Keratinocyte (primary cell): ENCODE measurements around the gene SEC16A. TPM values are rescaled to one million over a fixed set of nuclear protein-coding genes. Genes with fewer than 3 reads are reported as not detected.

ENCODE experiments used
- DNase-seq: peaks from one replicate; pipeline ENCODE4 v3.0.0-alpha.2; 2011; ENCODE audit warnings: low read depth, missing footprints, low spot score
- FAIRE-seq: peaks from 2 replicates; lab custom pipeline; 2011; peaks lifted over from hg19 to GRCh38; lab: Jason Lieb, UNC
- H2AFZ ChIP-seq: 2 replicates; pipeline ENCODE4 v1.6.0; 2012; ENCODE audit warnings: low read length, control low read depth, inconsistent platforms; ENCODE audit not compliant: control insufficient read depth
- H3K27ac ChIP-seq: 2 replicates; pipeline ENCODE4 v1.5.1; 2011; ENCODE audit warnings: low read length; ENCODE audit not compliant: control insufficient read depth, insufficient read depth
- H3K27me3 ChIP-seq: 3 replicates; pipeline ENCODE4 v1.6.0; 2011; ENCODE audit warnings: low read length; ENCODE audit not compliant: control insufficient read depth, insufficient read depth; ENCODE audit errors: extremely low read depth
- H3K36me3 ChIP-seq, 2 experiments: 2 replicates in 1 of 2; 3 replicates in 1 of 2; pipeline ENCODE4 v1.5.1; 2011; ENCODE audit warnings: low read length in 2 of 2, mild to moderate bottlenecking in 1 of 2; ENCODE audit not compliant: control insufficient read depth in 2 of 2, insufficient read depth in 2 of 2; ENCODE audit errors: extremely low read depth in 1 of 2
- H3K4me1 ChIP-seq: 3 replicates; pipeline ENCODE4 v1.5.1; 2011; ENCODE audit warnings: low read length; ENCODE audit not compliant: control insufficient read depth, insufficient read depth; ENCODE audit errors: extremely low read depth
- H3K4me2 ChIP-seq: 3 replicates; pipeline ENCODE4 v1.6.0; 2011; ENCODE audit warnings: low read depth, low read length; ENCODE audit not compliant: control insufficient read depth, insufficient read depth; ENCODE audit errors: extremely low read depth
- H3K4me3 ChIP-seq, 3 experiments: fragments of 200-600 bp in 1 of 3; sonication (generic) in 1 of 3; 2 replicates in 2 of 3; 3 replicates in 1 of 3; pipeline ENCODE4 v1.5.1; 2011 to 2016; ENCODE audit warnings: low read length in 3 of 3, mild to moderate bottlenecking in 3 of 3, control low read depth in 2 of 3, inconsistent platforms in 1 of 3, low read depth in 1 of 3, mixed read lengths in 1 of 3, mixed run types in 1 of 3, moderate library complexity in 1 of 3; ENCODE audit not compliant: control insufficient read depth in 2 of 3, insufficient read depth in 2 of 3; ENCODE audit errors: extremely low read depth in 1 of 3
- H3K79me2 ChIP-seq: 2 replicates; pipeline ENCODE4 v1.6.0; 2012; ENCODE audit warnings: low read length; ENCODE audit not compliant: control insufficient read depth, insufficient read depth
- H3K9ac ChIP-seq: 3 replicates; pipeline ENCODE4 v1.6.0; 2011; ENCODE audit warnings: low read length; ENCODE audit not compliant: control insufficient read depth, insufficient read depth; ENCODE audit errors: extremely low read depth
- H3K9me1 ChIP-seq: 3 replicates; pipeline ENCODE4 v1.6.0; 2011; ENCODE audit warnings: low read length; ENCODE audit not compliant: control insufficient read depth, insufficient read depth; ENCODE audit errors: extremely low read depth
- H3K9me3 ChIP-seq: 2 replicates; pipeline ENCODE4 v1.5.1; 2012; ENCODE audit warnings: low read depth, low read length; ENCODE audit not compliant: control insufficient read depth
- H4K20me1 ChIP-seq: 3 replicates; pipeline ENCODE4 v1.6.0; 2011; ENCODE audit warnings: low read length; ENCODE audit not compliant: control insufficient read depth, insufficient read depth; ENCODE audit errors: extremely low read depth
- CTCF ChIP-seq, 3 experiments: IDR thresholded peaks in 1 of 3; conservative IDR thresholded peaks in 1 of 3; optimal IDR thresholded peaks in 1 of 3; 2 replicates in 2 of 3; 3 replicates in 1 of 3; pipeline versions ENCODE3 to v1.5.1; 2011; ENCODE audit warnings: low read length in 3 of 3, mild to moderate bottlenecking in 3 of 3, moderate library complexity in 2 of 3, control low read depth in 1 of 3, inconsistent platforms in 1 of 3; ENCODE audit not compliant: insufficient read depth in 2 of 3; ENCODE audit errors: extremely low read depth in 1 of 3
- EZH2 ChIP-seq: IDR thresholded peaks from one replicate; pipeline ENCODE4 v1.6.1; 2012; ENCODE audit warnings: inconsistent platforms, mild to moderate bottlenecking, low read length, moderate library complexity
- dilution Hi-C: fragments of 300-500 bp; cut with MboI; formaldehyde crosslinking; loops from one replicate; pipeline ENCODE4 v1.7.0; 2020; ENCODE audit warnings: low sequenced_read_pairs; ENCODE audit not compliant: extremely low pct_ligation_motif_present
- polyA plus RNA-seq, 5 experiments: library from polyadenylated mRNA; depleted of rRNA in 3 of 5; stranded (reverse) in 3 of 5; stranded (forward) in 1 of 5; unstranded in 1 of 5; fragments of >200 nt; gene quantifications; 1 replicate in 1 of 5; 2 replicates in 3 of 5; 3 replicates in 1 of 5; pipeline versions ENCODE4 v1.2.1 to v1.2.3, GENCODE V29; 2011 to 2012; ENCODE audit warnings: missing spikeins in 2 of 5, low read depth in 1 of 5, low replicate concordance in 1 of 5

Gene SEC16A
- polyA plus RNA-seq, 1 donor (not counting 4 experiments of a cell fraction or from before 2014, with no cell fraction given): 15.8 TPM

GRCh38 chr9:136466155-136466541, 16.7 kb downstream of the SEC16A start:
- no peaks in the 10 kb centered on the region for H3K9me1 ChIP-seq
- no peaks in the 10 kb centered on the region for H3K4me1 ChIP-seq
- FAIRE-seq (no peak), DNase-seq (no peak)
- no peaks in the 10 kb centered on the region for H3K27me3 ChIP-seq
- no peak overlapping the region for H3K4me3 ChIP-seq
- H3K9me3 ChIP-seq: no peaks in the 10 kb centered on the region
- no peak overlapping the region for H3K27ac ChIP-seq
- no peak for TF ChIP-seq CTCF (optimal IDR thresholded peaks at IDR 0.05 in 1 of 3, IDR thresholded peaks at IDR 0.05 in 1 of 3, conservative IDR thresholded peaks at IDR 0.05 in 1 of 3; ENCODE audit: extremely low read depth in 1 of 3, insufficient read depth in 2 of 3, low read length in 3 of 3)
- TF ChIP-seq EZH2: no peak
- H4K20me1 ChIP-seq: peaks cover 11% of the 10 kb centered on the region
- no peak overlapping the region for H3K9ac ChIP-seq
- H3K79me2 ChIP-seq: peaks cover 35% of the 10 kb centered on the region
- no peak overlapping the region for H3K4me2 ChIP-seq
- dilution Hi-C loops: no loop called here
- no peak overlapping the region for H2AFZ ChIP-seq
- H3K36me3 ChIP-seq: peaks cover 57 to 76% of the 10 kb centered on the region in 2 experiments

DNA sequence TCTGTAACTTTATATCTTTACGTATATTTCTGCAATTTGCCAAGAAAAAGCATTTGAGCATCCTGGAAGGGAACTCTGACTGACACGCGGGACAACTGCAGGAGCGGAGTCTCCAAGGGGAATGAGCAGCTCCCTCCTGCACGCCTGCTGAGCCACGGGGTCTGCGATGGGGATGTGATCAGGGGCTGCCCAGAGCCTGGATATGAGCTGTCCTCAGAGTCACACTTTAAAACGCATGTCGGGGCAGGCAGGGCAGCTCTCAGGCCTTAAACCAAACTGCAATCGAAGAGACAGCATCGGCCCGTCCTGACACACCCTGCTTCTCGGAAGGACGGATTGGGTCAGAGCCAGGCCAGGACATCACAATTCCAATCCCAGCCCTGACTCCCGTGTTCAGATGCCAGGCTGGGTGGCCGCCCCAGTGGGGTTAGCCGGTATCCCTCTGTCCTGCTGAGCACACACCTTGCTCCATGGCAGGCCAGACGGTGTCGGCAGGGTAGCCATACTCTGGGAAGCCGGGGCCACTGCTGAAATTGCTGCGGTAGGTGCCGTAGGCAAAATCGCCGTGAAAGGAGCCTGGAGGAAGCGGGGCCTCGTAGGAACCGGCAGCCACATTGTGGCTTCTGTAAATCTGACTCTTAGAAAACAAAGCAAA, 17.2 kb downstream of the SEC16A start:
- peaks cover 32% of the 10 kb centered on the region for H3K79me2 ChIP-seq
- FAIRE-seq (no peak), DNase-seq (no peak)
- no peak overlapping the region for H3K4me3 ChIP-seq
- H3K4me1 ChIP-seq: no peaks in the 10 kb centered on the region
- no peak overlapping the region for H3K9ac ChIP-seq
- H4K20me1 ChIP-seq: peaks cover 11% of the 10 kb centered on the region
- H3K9me3 ChIP-seq: no peaks in the 10 kb centered on the region
- no peak overlapping the region for H3K27ac ChIP-seq
- dilution Hi-C loops: no loop called here
- H3K27me3 ChIP-seq: no peaks in the 10 kb centered on the region
- H2AFZ ChIP-seq: no peak overlapping the region
- no peak for TF ChIP-seq CTCF (optimal IDR thresholded peaks at IDR 0.05 in 1 of 3, IDR thresholded peaks at IDR 0.05 in 1 of 3, conservative IDR thresholded peaks at IDR 0.05 in 1 of 3; ENCODE audit: extremely low read depth in 1 of 3, insufficient read depth in 2 of 3, low read length in 3 of 3)
- TF ChIP-seq EZH2: no peak
- peaks cover 57 to 77% of the 10 kb centered on the region in 2 experiments for H3K36me3 ChIP-seq
- no peak overlapping the region for H3K4me2 ChIP-seq
- no peaks in the 10 kb centered on the region for H3K9me1 ChIP-seq
